Endothelial cell of umbilical vein (primary cell): ENCODE measurements around the gene CTNNA2. TPM values are rescaled to one million over a fixed set of nuclear protein-coding genes. Genes with fewer than 3 reads are reported as not detected.

ENCODE experiments used
- BruUV-seq: library from RNA; stranded (reverse); fragments of 400-500 nt; replicated peaks from 2 replicates; lab custom pipeline; 2021; lab: Mats Ljungman, UMichigan
- CTCF ChIA-PET: fragments of 300-600, 350-600 bp; sonication (Branson Sonifier 250); formaldehyde crosslinking; loops from one replicate; lab custom pipeline; 2021; ENCODE audit warnings: antibody characterized with exemption, inconsistent platforms; lab: Charles Lee
- POLR2A ChIA-PET: fragments of 300-600, 350-600 bp; sonication (Branson Sonifier 250); formaldehyde crosslinking; loops from one replicate; lab custom pipeline; 2021; ENCODE audit warnings: antibody characterized with exemption, inconsistent platforms; lab: Charles Lee
- DNase-seq: peaks from one replicate; pipeline ENCODE4 v3.0.0-alpha.2; 2011; ENCODE audit warnings: low read depth, low spot score
- FAIRE-seq: peaks from 2 replicates; lab custom pipeline; 2011; peaks lifted over from hg19 to GRCh38; lab: Jason Lieb, UNC
- H2AFZ ChIP-seq: 2 replicates; pipeline ENCODE4 v1.6.0; 2012; ENCODE audit warnings: low read depth, low read length, control low read depth, inconsistent platforms
- H3K27ac ChIP-seq: 2 replicates; pipeline ENCODE4 v1.5.1; 2011; ENCODE audit warnings: low read depth, mild to moderate bottlenecking, control low read depth, low read length, moderate library complexity; ENCODE audit not compliant: insufficient read depth
- H3K27me3 ChIP-seq, 2 experiments: 2 replicates each; pipeline versions ENCODE4 v1.6.0 to v1.6.1; 2011; ENCODE audit warnings: low read length in 2 of 2, mixed read lengths in 1 of 2; ENCODE audit not compliant: control insufficient read depth in 2 of 2, insufficient read depth in 2 of 2
- H3K36me3 ChIP-seq, 2 experiments: 2 replicates in 1 of 2; 3 replicates in 1 of 2; pipeline ENCODE4 v1.5.1; 2011; ENCODE audit warnings: low read length in 2 of 2, mild to moderate bottlenecking in 1 of 2, moderate library complexity in 1 of 2; ENCODE audit not compliant: control insufficient read depth in 2 of 2, insufficient read depth in 2 of 2; ENCODE audit errors: extremely low read depth in 1 of 2
- H3K4me1 ChIP-seq: 3 replicates; pipeline ENCODE4 v1.5.1; 2011; ENCODE audit warnings: mild to moderate bottlenecking, low read length; ENCODE audit not compliant: control insufficient read depth, insufficient read depth; ENCODE audit errors: extremely low read depth
- H3K4me2 ChIP-seq: 2 replicates; pipeline ENCODE4 v1.6.1; 2011; ENCODE audit warnings: low read length, control low read depth, mixed read lengths; ENCODE audit not compliant: insufficient read depth
- H3K4me3 ChIP-seq, 3 experiments: fragments of 200-600 bp in 1 of 3; sonication (generic), shearing (Covaris generic) in 1 of 3; replicated peaks in 1 of 3; 2 replicates each; pipeline ENCODE4 v1.5.1; 2011 to 2016; ENCODE audit warnings: control low read depth in 3 of 3, low read length in 3 of 3, mild to moderate bottlenecking in 2 of 3, inconsistent platforms in 1 of 3, low read depth in 1 of 3, moderate library complexity in 1 of 3; ENCODE audit not compliant: insufficient read depth in 1 of 3
- H3K79me2 ChIP-seq: 2 replicates; pipeline ENCODE4 v1.6.0; 2012; ENCODE audit warnings: low read length, inconsistent platforms; ENCODE audit not compliant: control insufficient read depth, insufficient read depth
- H3K9ac ChIP-seq: replicated peaks from 2 replicates; pipeline ENCODE3; 2011; ENCODE audit warnings: low read length, control low read depth; ENCODE audit not compliant: insufficient read depth; ENCODE audit errors: extremely low read depth
- H3K9me1 ChIP-seq: replicated peaks from 3 replicates; pipeline ENCODE4 v1.6.0; 2011; ENCODE audit warnings: mild to moderate bottlenecking, low read length; ENCODE audit not compliant: control insufficient read depth, insufficient read depth; ENCODE audit errors: extremely low read depth
- H3K9me3 ChIP-seq: replicated peaks from 2 replicates; pipeline ENCODE4 v1.5.1; 2012; ENCODE audit warnings: low read length, inconsistent platforms; ENCODE audit not compliant: control insufficient read depth, insufficient read depth
- H4K20me1 ChIP-seq: replicated peaks from 2 replicates; pipeline ENCODE3; 2011; ENCODE audit warnings: mild to moderate bottlenecking, low read length; ENCODE audit not compliant: control insufficient read depth, insufficient read depth; ENCODE audit errors: extremely low read depth
- EZH2 ChIP-seq: IDR thresholded peaks from 2 replicates; pipeline ENCODE4 v1.6.1; 2012; ENCODE audit warnings: borderline replicate concordance, low read depth, mild to moderate bottlenecking, moderate library complexity, low read length, inconsistent platforms; ENCODE audit not compliant: severe bottlenecking
- FOS ChIP-seq: IDR thresholded peaks from 2 replicates; pipeline ENCODE4 v1.6.1; 2011; ENCODE audit warnings: mild to moderate bottlenecking, low read length, moderate library complexity, borderline replicate concordance; ENCODE audit not compliant: insufficient read depth
- GATA2 ChIP-seq: IDR thresholded peaks from 2 replicates; pipeline ENCODE4 v1.7.0; 2011; ENCODE audit warnings: low read depth, mild to moderate bottlenecking, moderate library complexity, mixed read lengths, low read length; ENCODE audit not compliant: insufficient read length, insufficient read depth
- JUN ChIP-seq: IDR thresholded peaks from 2 replicates; pipeline ENCODE4 v1.6.1; 2011; ENCODE audit warnings: borderline replicate concordance, low read depth; ENCODE audit not compliant: insufficient read length, insufficient read depth
- MYC ChIP-seq: IDR thresholded peaks from one replicate; pipeline ENCODE4 v1.6.1; 2011; ENCODE audit warnings: mild to moderate bottlenecking, low read depth, low read length
- POLR2A ChIP-seq: IDR thresholded peaks from 2 replicates; pipeline ENCODE4 v1.6.1; 2012; ENCODE audit warnings: low read depth, mild to moderate bottlenecking, control low read depth, low read length
- POLR2AphosphoS5 ChIP-seq: IDR thresholded peaks from 2 replicates; pipeline ENCODE4 v1.6.1; 2012; ENCODE audit warnings: low read depth, mild to moderate bottlenecking, control low read depth, low read length, moderate library complexity; ENCODE audit not compliant: insufficient read depth
- dilution Hi-C: fragments of 300-500 bp; cut with MboI; formaldehyde crosslinking; loops from one replicate; pipeline ENCODE4 v1.15.0; 2019; ENCODE audit warnings: low sequenced_read_pairs; ENCODE audit not compliant: extremely low pct_ligation_motif_present
- intact Hi-C: fragments of 100-400 bp; cut with micrococcal nuclease; formaldehyde crosslinking; loops from one replicate; pipeline ENCODE4 v1.10.0; 2022
- polyA plus RNA-seq, 4 experiments: library from polyadenylated mRNA; depleted of rRNA in 3 of 4; stranded (reverse) in 3 of 4; unstranded in 1 of 4; fragments of >200 nt; gene quantifications; 2 replicates each; pipeline versions ENCODE4 v1.2.1 to v1.2.3, GENCODE V29; 2011 to 2012; ENCODE audit warnings: missing spikeins in 1 of 4
- total RNA-seq: library from RNA; stranded (reverse); gene quantifications from 2 replicates; pipeline ENCODE4 v1.2.3, GENCODE V29; 2021
- TF ChIP-seq, protein P1 (sequence below), 2 donors: IDR thresholded peaks; 1 replicate in 1 of 2; 2 replicates in 1 of 2; pipeline ENCODE4 v1.5.1; 2011; ENCODE audit warnings: low read length in 2 of 2, mild to moderate bottlenecking in 2 of 2, moderate library complexity in 2 of 2, control low read depth in 1 of 2, inconsistent platforms in 1 of 2, low read depth in 1 of 2; ENCODE audit not compliant: insufficient read depth in 1 of 2; ENCODE audit errors: extremely low read depth in 1 of 2
- TF ChIP-seq, protein P2 (sequence below): IDR thresholded peaks from 2 replicates; pipeline ENCODE4 v1.6.1; 2011; ENCODE audit not compliant: insufficient read depth, insufficient read length

CTNNA2 gene
- total and polyA plus RNA-seq, 2 donors (not counting 3 experiments of a cell fraction or from before 2014, with no cell fraction given) = not detected

DNA sequence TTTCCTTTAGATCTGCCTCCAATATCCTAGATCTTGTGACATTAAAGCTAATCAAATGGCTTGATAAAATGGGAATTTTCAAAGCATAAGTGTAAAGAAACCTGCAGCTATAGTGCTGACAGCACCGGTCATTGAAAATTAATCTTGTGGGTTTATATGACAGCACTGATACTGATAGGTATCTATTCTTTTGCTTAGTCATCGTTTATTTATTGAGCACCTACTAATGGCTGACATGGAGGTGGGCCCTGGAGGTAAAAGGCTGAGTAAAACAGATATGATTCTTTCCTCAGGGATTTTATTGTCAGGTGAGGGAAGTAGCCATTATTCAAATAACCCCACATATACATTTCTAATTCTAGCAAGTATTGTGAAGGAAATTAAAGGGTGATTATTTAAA is 509.2 kb downstream of the CTNNA2 start:
- no peak overlapping the region for H2AFZ ChIP-seq
- DNase-seq (no peak), FAIRE-seq (no peak)
- TF ChIP-seq, protein P1, sequence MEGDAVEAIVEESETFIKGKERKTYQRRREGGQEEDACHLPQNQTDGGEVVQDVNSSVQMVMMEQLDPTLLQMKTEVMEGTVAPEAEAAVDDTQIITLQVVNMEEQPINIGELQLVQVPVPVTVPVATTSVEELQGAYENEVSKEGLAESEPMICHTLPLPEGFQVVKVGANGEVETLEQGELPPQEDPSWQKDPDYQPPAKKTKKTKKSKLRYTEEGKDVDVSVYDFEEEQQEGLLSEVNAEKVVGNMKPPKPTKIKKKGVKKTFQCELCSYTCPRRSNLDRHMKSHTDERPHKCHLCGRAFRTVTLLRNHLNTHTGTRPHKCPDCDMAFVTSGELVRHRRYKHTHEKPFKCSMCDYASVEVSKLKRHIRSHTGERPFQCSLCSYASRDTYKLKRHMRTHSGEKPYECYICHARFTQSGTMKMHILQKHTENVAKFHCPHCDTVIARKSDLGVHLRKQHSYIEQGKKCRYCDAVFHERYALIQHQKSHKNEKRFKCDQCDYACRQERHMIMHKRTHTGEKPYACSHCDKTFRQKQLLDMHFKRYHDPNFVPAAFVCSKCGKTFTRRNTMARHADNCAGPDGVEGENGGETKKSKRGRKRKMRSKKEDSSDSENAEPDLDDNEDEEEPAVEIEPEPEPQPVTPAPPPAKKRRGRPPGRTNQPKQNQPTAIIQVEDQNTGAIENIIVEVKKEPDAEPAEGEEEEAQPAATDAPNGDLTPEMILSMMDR (IDR thresholded peaks at IDR 0.05; ENCODE audit: extremely low read depth in 1 of 2, insufficient read depth in 1 of 2, low read depth in 1 of 2, low read length in 2 of 2) = no peak
- TF ChIP-seq POLR2AphosphoS5 (no peak), MYC (no peak), POLR2A (no peak), JUN (no peak), FOS (no peak), GATA2 (no peak), EZH2 (no peak)
- TF ChIP-seq, protein P2, sequence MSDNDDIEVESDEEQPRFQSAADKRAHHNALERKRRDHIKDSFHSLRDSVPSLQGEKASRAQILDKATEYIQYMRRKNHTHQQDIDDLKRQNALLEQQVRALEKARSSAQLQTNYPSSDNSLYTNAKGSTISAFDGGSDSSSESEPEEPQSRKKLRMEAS = no peak
- BruUV-seq = no TSS peak
- ChIA-PET CTCF (no interaction called here), POLR2A (no interaction called here)
- dilution Hi-C loops (no loop called here), intact Hi-C loops (no loop called here)
- H3K27ac ChIP-seq = no peak overlapping the region
- no peaks in the 10 kb centered on the region for H3K27me3 ChIP-seq
- H3K4me1 ChIP-seq = no peaks in the 10 kb centered on the region
- H3K4me3 ChIP-seq = no peak overlapping the region
- no peaks in the 10 kb centered on the region for H3K9me1 ChIP-seq
- H4K20me1 ChIP-seq = no peaks in the 10 kb centered on the region
- no peak overlapping the region for H3K9ac ChIP-seq
- peaks cover 2% of the 10 kb centered on the region for H3K9me3 ChIP-seq
- H3K79me2 ChIP-seq = no peaks in the 10 kb centered on the region
- no peaks in the 10 kb centered on the region for H3K36me3 ChIP-seq
- H3K4me2 ChIP-seq = no peak overlapping the region
